GM15510 (cell line): Measurements from ENCODE around the gene RPL13A.

Source experiments
- POLR2A ChIP-seq: IDR thresholded peaks from 3 replicates; pipeline ENCODE4 v1.6.1; 2011; ENCODE audit warnings: borderline replicate concordance; ENCODE audit not compliant: insufficient read length; ENCODE audit errors: extremely low read depth

The RPL13A gene

GRCh38 chr19:49489601-49490167, 2.3 kb downstream of the RPL13A start:
- TF ChIP-seq POLR2A: no peak

DNA sequence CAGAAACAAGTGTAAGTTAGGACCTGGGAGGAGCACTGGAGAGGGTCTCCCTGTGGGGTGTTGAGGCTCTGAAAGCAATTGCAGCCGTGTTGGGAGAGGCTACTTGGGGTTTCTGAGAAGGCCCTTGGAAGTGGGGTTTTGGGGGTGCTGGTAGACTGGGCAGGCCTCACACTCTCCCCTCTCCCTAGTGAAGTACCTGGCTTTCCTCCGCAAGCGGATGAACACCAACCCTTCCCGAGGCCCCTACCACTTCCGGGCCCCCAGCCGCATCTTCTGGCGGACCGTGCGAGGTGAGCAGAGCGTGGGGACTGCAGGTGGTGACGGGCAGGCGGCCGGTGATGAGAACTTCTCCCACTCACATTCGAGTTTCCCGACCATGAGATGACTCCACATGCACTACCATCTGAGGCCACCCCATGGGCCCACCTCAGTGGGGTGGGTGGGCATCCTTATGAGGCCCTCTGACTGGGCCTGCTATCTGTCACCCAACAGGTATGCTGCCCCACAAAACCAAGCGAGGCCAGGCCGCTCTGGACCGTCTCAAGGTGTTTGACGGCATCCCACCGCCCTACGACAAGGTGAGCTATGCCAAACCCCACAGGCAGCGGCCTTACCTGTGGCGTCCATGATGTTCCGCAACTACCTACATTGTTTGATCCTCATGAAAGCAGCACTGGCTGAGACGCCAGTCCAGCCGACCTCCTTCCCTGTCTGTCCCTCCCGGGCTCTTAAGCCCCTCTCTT, 3.0 kb downstream of the RPL13A start:
- no peak for TF ChIP-seq POLR2A

GRCh38 chr19:49491030-49491803, 3.8 kb downstream of the RPL13A start:
- no peak for TF ChIP-seq POLR2A

DNA sequence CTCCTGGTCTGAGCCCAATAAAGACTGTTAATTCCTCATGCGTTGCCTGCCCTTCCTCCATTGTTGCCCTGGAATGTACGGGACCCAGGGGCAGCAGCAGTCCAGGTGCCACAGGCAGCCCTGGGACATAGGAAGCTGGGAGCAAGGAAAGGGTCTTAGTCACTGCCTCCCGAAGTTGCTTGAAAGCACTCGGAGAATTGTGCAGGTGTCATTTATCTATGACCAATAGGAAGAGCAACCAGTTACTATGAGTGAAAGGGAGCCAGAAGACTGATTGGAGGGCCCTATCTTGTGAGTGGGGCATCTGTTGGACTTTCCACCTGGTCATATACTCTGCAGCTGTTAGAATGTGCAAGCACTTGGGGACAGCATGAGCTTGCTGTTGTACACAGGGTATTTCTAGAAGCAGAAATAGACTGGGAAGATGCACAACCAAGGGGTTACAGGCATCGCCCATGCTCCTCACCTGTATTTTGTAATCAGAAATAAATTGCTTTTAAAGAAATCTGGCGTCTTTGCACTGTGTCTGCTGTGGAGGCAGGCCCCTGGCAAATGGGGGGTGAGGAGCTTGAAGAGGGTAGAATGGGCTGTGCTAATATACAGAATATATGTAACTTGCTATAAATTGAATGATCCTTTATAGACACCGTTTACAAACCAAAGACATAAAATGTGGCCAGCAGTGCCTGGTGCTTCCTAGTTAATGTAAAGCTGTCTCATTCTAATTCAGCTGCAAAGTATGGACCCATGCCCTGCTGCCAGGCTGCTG, 4.6 kb downstream of the RPL13A start:
- TF ChIP-seq POLR2A: no peak

- TF ChIP-seq POLR2A: peak; percentile 49
Observed at GRCh38 chr19:49492573-49493405, 5.4 kb downstream of the RPL13A start.

DNA sequence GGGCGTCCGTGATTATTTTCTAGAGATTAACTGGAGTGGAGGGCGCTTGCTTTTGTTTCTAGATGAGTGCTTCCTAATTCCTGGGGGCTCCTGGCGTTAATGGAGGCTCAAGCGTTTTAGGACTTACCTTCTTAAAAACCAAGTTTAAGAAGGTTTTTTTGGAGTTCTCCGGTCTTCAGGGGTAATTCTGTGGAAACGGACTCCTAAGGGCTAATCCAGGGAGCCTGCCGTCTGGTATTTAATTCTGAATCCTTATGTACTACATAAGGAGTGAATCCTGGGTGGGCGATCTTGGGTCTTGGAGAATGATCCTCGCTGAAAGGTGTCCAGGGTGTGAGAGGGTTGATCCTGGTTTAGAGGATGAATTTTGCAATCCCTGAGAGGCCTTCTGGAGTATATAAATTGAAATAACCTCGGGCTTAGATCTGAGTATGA, 9.2 kb downstream of the RPL13A start:
- no peak for TF ChIP-seq POLR2A

- peak; percentile 46 for TF ChIP-seq POLR2A
Observed at GRCh38 chr19:49497047-49497788, 9.8 kb downstream of the RPL13A start.

- no peak for TF ChIP-seq POLR2A
Observed at GRCh38 chr19:49497789-49498103, 10.3 kb downstream of the RPL13A start.

DNA sequence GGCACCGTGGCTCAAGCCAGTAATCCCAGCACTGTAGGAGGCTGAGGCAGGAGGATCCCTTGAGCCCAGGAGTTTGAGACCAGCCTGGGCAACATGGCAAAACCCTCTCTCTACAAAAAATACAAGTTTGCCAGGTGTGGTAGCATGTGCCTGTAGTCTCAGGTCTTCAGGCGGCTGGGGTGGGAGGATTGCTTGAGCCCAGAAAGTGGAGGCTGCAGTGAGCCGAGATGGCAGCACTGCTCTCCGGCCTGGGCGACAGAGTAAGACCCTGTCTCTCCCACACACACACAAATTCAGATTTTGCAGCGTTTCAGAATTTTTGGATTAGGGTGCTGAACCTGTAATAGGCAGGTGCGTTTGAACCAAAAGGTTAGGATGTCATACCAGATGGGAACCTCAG, 11.1 kb downstream of the RPL13A start:
- TF ChIP-seq POLR2A: no peak

- no peak for TF ChIP-seq POLR2A
Observed at GRCh38 chr19:49499030-49499670, 11.7 kb downstream of the RPL13A start.

DNA sequence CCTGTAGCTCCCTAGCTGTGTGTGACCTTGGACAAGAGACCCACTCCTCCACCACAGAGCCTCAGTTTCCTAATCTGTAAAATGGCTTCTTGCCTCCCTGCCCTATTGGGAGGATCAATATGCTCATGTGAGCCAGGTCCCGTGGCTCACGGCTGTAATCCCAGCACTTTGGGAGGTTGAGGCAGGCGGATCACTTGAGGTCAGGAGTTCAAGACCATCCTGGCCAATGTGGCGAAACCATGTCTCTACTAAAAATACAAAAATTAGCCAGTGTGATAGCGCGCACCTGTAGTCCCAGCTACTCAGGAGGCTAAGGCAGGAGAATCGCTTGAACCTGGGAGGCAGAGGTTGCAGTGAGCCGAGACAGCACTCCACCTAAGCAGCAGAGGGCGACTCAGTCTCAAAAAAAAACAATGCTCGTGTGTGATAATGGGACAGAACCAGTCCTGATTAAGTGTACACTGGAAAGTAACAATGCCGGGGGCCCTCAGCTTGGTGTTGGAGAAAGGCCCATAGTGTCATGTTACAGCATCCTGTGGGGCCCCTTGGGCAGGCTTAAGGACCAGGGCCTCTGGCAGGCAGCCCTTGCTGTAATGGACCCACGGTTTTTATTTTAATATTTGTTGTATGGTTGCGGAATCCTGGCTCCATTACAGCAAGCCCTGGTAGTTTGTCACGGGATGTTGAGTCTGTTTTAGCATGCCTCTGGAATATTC, 15.6 kb downstream of the RPL13A start:
- TF ChIP-seq POLR2A: no peak

- TF ChIP-seq POLR2A: no peak
Observed at GRCh38 chr19:49503582-49503962, 16.2 kb downstream of the RPL13A start.

DNA sequence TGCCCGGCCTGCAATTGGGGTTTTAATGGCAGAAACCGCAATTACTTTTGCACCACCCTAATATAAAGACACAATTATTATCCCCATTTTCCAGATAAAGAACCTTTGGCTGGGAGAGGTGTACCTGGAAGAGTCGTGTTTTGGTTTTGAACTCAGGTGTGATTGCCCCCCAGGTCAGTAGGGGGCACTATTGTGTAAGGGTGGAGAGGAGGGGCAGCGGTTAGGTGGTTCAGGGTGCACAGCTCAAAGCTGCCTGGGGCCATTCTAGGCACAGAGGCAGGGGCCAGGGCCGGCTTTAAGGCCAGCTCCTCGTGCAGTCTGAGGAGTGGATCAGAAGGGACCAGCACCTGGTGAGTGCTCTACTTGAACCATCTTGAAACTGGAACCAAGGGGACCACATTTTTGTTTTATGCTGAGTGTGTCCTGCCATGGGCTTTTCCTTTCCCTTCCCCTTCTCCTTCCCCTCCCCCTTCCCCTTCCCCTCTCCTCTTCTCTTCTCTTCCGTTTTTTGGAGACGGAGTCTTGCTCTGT, 19.2 kb downstream of the RPL13A start:
- no peak for TF ChIP-seq POLR2A
